Muscle of back (tissue), 13 donors: Measurements from ENCODE around the gene KRTAP1-4. TPM values are rescaled to one million over a fixed set of nuclear protein-coding genes. Genes with fewer than 3 reads are reported as not detected.
A peak's percentile ranks its signal among the peaks of the same experiment; 100 is the strongest.
"Not testable (repeated sequence)": the region's sequence is repeated elsewhere in the genome, so short reads cannot be mapped to it uniquely, and the experiment has no call there.

Experiments
- DNase-seq, 3 donors: peaks; one replicate each; pipeline versions ENCODE4 v3.0.0 to v3.0.0-alpha.2; 2013
- long read RNA-seq, 9 donors: transcript quantifications; one replicate each; lab custom pipeline, GENCODE V29; 2026
- polyA plus RNA-seq, 10 donors: library from polyadenylated mRNA; unstranded; fragments of 120-200 nt; gene quantifications; one replicate each; pipeline ENCODE4 v1.2.1, GENCODE V29; 2013; ENCODE audit not compliant: insufficient read length in 10 of 10

Gene KRTAP1-4, protein sequence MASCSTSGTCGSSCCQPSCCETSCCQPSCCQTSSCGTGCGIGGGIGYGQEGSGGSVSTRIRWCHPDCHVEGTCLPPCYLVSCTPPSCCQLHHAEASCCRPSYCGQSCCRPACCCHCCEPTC
- polyA plus RNA-seq: not detected
- long read RNA-seq, donor 1: 0 reads
- long read RNA-seq, donor 2: 0 reads
- long read RNA-seq, donor 3: 0 reads
- long read RNA-seq, donor 4: 0 reads
- long read RNA-seq, donor 5: 0 reads
- long read RNA-seq, donor 6: 0 reads
- long read RNA-seq, donor 7: 0 reads
- long read RNA-seq, donor 8, partial matches to known transcripts: 0 of 1 reads
- long read RNA-seq, donor 8, other reads (novel, unspliced or antisense): 0 of 1 reads
- long read RNA-seq, donor 9: 0 reads

DNA sequence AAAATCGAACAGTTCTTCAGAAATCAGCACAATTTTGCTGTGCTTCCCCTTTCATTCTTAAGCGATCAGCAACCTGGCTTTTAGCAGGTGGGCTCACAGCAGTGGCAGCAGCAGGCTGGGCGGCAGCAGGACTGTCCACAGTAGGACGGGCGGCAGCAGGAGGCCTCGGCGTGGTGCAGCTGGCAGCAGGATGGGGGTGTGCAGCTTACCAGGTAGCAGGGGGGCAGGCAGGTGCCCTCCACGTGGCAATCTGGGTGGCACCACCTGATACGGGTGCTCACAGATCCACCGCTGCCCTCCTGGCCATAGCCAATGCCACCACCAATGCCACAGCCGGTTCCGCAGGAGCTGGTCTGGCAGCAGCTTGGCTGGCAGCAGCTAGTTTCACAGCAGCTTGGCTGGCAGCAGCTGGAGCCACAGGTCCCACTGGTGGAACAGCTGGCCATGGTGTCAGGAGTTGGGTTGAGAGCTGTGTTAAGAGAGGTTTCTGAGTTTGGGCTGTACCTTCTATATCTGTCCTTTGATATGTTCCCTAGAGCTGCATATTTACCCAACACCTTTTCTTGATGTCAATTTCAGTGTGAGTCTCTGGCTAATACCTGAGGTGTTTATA is at the start of gene KRTAP1-4:
Gene KRTAP1-4 (minus strand): TSS at position 563 of the 613 bp plus-strand sequence. CDS start 117 bp downstream, at position 446.
- no peak for DNase-seq

DNA sequence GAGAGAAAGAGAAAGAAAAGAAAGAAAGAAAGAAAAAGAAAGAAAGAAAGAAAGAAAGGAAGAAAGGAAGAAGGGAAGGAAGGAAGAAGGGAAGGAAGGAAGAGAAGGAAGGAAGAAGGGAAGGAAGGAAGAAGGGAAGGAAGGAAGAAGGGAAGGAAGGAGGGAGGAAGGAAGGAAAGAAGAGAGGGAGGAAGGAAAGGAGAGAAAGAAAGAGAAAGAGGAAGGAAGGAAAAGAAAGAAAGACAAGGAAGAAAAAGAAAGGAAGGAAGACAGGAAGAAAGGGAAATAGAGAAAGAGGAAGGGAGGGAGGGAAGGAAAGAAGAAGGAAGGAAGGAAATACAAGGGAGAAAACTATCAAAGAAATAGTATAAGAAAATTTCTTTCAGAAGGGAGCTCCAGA is 46.8 kb upstream of the KRTAP1-4 start:
- no peak for DNase-seq

DNA sequence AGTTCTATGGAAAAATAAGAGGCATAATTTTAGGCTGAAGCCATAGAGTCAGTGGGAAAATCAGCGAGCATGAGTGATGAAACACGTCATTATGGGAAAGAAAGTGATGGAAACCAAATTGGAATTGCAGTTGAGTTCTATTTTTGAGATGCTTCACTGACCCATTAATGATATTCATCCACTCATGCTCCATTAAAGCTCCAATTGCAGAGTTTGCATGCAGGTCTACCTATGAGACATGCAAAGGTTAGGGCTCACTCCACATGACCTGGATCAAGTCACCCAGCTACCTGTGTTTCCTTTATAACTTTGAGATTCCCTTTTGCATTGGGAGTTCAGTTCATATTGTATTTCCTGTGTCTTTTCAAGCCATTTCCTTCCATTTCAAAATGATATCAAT is 43.7 kb upstream of the KRTAP1-4 start:
- DNase-seq: no peak

DNA sequence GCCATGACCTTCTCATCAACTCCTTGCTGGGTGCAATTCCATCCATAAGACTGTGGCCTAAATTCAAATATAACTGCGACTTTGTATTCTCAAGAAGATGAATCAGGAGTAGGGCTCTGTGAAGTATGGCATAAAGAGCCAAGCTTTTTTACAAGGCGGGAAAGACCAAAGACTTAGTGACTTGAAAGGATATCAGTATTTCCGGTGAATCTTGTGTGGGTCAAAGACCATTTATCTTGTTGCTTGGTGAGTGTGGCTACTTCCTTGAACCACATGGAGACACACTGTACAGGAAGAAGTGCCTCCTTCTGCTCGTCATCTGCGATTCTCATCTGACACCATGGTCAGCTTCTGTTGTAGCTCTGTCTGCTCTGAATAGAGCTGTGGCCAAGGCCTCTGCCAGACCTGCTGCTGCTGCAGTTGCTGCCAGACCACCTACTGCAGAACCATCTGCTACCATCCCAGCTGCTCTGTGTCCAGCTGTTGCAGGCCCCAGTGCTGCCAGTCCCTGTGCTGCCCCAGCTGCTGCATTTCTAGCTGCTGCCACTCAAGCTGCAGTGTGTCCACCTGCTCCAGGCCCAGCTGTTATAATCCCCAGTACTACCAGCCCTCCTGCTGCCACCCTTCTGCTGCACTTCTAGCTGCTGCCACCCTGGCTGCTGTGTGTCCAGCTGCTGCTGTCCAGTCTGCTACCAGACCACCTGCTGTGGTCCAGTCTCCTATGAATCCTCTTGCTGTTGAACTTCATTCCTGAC is 41.8 kb upstream of the KRTAP1-4 start:
- no peak for DNase-seq

DNA sequence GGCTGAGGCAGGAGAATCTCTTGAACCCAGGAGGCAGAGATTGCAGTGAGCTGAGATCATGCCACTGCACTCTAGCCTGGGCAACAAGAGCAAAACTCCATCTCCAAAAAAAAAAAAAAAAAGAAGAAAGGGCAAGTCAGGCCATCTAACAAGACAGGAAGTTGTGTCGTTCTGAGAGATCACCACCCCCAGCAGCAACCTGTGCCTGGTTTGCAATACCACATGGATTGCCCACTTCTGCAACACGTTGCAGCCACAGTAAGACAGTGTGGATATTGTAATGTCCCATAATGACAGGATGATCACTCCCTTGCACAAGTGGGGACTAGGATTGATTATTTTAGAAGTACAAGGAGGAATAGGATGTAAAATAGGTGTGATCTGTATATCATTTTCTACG is 39.0 kb upstream of the KRTAP1-4 start:
- DNase-seq: no peak

DNA sequence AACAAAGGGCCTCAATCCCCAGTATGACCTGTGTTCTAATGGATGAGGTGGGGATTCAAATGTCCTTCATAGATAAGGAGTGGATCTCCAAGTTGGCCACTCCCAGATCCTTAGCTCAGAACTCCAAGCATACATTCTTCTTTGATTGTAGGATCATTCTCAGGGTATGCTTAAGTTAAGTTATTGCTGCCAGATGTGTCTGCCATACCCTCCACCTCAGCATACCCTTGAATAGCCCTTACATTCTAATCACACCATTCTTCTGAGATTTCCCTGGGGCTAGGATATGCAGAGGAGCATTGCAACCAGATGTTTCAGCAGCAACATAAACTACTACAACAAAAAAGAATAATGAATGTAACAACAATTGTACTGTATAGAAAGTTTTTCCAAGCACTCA is 37.3 kb upstream of the KRTAP1-4 start:
- DNase-seq: no peak

DNA sequence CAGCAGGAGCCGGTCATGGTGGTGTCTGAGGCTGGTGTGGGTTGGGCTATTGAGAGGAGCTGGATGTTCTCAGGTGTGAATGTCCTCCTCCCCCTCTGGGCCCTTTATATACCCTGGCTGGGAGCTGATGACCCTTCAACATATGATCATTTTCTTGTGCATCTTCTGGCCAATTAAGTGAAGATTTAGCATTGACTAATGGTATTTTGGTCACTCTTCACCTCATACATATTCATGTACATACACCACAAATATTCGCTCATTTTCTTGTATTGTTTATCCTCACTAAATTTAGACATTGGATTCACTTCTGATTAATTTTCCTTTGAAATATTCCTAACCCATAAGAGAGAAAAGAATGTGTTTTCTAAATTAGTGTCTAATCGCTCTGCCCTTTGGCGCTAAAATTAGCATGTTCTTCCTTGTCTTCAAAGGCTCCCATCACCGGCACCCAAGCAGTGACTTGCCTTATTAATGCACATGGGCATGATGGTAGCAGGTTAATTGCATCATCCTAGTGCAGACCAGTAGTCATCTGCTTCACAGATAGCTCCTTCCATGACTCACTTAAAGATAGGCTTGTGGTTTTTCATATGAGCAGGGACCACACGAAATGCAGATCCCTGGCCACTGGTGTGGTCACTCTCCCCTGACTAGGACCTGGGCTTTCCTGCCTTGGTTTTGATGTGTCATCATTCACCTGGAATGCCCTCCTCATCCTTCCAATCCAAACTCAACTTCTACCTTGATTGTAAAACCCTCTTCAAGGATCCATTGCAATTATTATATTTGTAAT is 36.0 kb upstream of the KRTAP1-4 start, which contains the start of gene KRTAP2-4:
Gene KRTAP2-4 (minus strand): TSS at position 51 of the 796 bp plus-strand sequence. CDS start 34 bp downstream, at position 17.
- peak in 1 of 3 donors; percentile 76 for DNase-seq

DNA sequence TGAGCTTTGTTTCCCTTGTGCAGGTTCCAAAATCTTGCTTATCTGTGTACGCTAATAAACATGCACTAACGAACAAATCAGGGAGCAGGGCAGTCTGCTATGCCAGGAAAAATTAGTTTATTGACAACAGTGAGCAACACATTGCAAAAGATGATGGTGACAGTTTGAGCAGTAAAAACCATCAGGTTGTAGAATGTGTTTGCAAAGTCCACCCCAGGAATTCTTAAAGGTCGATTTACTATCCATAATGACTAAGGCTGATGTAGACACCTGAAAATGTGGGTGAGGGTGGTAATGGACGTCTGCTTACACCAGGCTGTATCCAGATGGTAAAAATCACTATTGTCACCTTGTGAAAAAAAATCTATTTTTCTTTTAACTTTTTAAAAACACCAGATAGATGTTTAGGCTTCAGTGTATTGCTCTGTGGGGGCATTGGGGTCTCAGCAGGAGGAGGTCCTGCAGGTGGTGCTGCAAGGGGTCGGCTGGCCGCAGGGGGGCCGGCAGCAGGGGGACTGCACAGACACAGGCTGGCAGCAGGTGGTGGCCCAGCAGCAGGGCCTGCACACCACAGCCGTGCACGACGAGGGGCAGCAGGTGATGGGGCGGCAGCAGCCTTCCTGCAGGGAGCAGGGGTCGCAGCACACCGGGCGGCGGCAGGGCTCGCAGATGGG is 35.2 kb upstream of the KRTAP1-4 start:
- not testable (repeated sequence) for DNase-seq

DNA sequence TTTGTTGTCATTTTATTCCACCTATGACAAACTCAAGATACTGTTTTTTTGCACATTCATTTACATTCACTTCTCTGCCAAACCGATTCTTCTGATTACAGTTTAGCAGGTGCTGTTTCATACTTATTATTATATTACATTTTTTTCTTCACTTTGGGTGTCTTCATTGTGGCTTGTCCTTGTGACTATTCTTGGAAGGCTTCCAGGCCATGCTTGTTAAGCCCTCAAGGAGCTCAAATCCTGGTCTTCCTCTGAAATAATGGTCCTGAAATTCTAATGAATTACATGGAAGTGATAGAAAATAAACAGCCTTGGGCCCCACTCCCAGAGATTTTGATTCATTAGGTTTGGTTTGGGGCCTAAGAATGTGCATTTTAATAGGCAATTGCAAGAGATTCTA is 34.3 kb upstream of the KRTAP1-4 start:
- DNase-seq: no peak

DNA sequence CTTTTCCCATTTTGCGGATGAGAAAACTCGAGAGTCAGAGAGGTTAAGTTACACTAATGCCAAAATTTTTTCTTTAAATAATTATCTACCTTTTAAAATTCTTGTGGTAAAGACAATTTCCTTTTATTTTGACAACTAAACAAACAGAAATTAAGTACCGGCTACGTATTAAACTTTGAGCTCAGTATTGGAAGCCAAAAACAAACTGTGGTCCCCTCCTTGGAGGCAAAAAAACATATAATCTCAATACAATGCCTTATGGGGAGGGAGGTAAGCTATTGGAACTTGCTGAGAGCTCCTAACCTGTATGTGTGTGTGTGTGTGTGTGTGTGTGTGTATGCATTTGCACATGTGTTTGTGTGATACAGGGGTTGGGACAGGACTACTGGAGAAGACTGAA is 33.5 kb upstream of the KRTAP1-4 start:
- DNase-seq: no peak

DNA sequence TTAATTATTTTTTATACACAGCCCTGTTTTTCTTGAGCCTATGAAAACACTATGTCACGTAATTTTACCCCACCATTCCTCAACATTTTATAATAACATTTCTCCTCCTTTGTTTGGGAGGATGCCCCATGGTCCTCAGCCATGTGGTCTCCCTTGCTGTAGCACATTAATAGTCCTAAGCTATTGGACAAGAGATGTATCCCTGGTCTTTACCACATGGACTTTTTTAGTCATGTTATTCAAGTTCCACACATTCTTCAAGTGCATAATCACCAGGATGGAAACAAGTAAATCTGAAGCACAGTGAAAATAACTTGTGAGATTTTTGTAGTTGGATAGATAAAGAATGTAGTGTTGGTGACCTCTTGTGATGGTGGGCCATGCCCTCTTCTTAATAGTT is 32.0 kb upstream of the KRTAP1-4 start:
- peak in 1 of 3 donors; percentile 93 for DNase-seq

DNA sequence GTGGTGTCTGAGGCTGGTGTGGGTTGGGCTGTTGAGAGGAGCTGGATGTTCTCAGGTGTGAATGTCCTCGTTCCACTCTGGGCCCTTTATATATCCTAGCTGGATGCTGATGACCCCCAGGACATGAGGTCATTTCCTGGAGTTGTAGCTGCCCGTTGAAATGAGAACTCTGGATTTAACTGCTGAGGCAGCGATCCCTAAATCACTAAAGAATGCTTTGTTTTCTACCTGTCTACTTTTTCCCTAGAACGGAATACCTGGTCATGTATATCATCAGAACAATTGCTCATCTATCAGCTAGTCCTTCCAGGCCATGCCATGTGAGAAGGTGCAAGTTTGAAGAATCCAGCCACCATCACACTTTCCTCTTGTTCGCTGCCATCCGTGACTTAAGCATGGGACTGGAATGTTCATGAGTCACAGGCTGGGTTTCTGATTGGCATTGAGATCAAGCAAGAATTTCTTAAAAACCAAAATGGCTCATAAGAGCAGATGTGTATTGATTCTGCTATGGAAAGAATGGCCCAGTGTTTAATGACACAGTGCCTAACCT is 30.1 kb upstream of the KRTAP1-4 start, which contains the start of gene KRTAP2-3:
Gene KRTAP2-3 (minus strand): TSS at position 63 of the 553 bp plus-strand sequence. CDS start 64 bp downstream, outside the sequence.
- DNase-seq: peak in 1 of 3 donors; percentile 92

DNA sequence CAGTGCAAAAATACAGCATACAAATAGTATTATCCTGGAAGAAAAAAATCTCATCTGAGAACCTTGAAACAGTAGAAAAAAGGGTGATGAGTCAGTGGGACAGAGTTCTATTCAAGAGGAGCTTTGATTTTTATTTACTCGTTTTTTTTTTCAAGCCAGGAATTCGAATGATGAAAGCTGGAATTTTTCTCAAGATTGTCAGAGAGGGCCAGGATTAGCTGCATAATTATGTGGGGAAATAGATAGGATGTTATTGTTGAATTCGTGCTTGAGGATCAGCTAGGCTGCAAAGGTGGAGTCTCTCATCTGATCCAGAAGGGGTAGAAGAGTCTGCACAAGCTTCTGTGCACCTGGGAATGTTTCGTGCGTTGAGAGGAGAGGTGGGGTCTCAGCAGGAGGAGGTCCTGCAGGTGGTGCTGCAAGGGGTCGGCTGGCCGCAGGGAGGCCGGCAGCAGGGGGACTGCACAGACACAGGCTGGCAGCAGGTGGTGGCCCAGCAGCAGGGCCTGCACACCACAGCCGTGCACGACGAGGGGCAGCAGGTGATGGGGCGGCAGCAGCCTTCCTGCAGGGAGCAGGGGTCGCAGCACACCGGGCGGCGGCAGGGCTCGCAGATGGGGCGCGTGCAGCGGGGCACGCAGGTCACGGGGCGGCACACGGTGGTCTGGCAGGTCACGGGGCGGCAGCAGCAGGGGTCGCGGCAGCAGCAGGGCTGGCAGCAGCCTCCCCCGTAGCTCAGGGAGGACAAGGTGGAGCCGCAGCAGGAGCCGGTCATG is 29.5 kb upstream of the KRTAP1-4 start:
- DNase-seq: peak in 1 of 3 donors; percentile 83

DNA sequence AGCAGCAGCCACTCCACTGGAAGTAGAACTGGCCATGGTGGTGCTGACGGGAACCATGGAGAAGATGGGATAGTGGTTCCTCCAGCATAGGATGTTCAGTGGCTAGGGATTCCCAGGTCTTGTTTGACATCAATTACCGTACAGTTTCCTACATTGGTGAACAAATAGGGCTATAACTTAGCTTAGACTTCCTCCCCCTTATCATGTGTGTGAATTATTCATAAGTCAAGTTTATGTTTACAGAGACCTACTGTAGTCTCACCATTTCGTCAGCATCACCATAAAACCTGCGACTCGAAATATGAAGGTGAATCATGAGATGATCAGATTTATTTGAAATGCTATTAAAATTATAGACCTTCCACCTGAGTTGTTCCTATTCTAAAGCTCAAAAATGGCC is 28.7 kb upstream of the KRTAP1-4 start:
- no peak for DNase-seq

DNA sequence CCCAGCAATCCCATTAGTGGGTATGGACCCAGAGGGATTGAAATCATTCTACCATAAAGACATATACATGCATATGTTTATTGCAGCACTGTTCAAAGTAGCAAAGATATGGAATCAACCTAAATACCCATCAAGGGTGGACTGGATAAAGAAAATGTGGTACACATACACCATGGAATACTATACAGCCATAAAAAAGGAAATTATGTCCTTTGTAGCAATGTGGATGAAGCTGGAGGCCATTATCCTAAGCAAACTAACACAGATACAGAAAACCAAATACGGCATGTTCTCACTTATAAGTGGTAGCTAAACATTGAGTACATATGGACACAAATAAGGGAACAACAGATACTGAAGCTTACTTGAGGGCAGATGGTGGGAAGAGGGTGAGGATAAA is 27.6 kb upstream of the KRTAP1-4 start:
- DNase-seq: no peak

DNA sequence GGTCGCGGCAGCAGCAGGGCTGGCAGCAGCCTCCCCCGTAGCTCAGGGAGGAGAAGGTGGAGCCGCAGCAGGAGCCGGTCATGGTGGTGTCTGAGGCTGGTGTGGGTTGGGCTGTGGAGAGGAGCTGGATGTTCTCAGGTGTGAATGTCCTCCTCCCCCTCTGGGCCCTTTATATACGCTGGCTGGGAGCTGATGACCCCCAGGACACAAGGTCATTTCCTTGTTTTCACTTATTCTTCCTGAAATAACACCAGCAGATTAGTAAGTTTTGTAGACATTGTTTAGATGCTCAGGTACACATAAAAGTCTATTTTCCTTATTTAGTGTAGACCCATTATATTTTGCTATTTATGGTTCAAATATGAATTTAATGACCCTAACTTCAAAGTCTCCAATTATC is 25.1 kb upstream of the KRTAP1-4 start, which contains the start of gene KRTAP2-2:
Gene KRTAP2-2 (minus strand): TSS at position 101 of the 400 bp plus-strand sequence. CDS start 19 bp downstream, at position 82.
- DNase-seq: not testable (repeated sequence)

DNA sequence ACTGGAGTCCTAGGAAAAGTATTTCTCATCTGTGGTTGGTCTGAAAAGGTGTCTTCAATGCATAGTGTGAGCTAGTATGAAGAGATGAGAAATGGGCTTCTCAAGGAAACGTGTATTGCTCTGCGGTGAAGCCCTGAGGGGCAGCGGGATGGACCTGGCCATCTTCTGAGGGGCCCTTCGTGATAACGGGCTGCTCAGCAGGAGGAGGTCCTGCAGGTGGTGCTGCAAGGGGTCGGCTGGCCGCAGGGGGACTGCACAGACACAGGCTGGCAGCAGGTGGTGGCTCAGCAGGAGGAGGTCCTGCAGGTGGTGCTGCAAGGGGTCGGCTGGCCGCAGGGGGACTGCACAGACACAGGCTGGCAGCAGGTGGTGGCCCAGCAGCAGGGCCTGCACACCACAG is 24.6 kb upstream of the KRTAP1-4 start:
- not testable (repeated sequence) for DNase-seq

DNA sequence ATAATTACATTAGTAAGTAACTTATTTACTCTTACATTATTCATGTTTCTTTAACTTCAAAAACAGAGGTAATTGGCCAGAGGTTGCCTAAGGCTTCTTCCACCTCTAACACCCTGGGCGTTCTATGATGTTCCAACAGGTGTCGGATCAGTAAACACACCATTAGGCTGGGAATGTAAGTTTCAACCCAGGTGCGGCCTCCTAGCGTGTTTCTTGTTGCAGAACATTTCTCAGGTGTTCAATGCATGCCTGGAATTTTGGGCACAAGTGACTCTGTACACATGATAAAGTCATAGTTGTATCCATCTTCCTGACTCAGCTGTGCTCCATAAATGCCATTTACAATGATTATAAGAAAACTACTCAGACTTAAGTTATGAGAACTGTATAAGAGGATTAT is 24.0 kb upstream of the KRTAP1-4 start:
- DNase-seq: no peak

DNA sequence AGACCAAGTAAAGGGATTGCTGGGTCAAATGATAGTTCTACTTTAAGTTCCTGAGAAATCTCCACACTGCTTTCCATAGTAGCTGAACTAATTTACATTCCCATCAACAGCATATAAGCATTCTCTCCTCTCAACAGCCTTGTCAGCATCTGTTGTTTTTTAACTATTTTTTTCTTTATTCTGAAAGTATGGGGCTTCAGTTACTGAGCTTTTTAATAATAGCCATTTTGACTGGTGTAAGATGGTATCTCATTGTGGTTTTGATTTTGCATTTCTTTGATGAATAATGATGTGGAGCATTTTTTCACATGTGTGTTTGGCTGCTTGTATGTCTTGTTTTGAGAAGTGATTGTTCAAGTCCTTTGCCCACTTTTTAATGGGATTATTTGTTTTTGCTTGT is 22.6 kb upstream of the KRTAP1-4 start:
- DNase-seq: peak in 1 of 3 donors; percentile 25

DNA sequence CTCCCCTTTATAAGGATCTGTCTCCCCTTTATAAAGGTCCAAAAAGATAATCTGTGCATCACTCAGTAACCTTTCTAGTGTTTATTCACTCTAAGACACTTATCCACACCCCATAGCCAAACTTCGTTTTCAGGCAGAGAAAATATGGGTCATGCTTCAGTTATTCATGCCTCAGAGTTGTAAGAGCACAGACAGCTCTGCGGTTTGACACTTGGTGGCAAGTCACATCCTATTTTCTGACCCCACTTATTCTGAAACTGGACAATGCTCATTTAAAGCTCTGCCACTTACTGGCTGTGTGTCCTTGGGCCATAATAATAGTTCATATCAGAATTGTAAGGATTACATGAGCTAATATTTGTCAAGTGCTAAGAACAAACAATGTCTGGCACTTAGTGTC is 19.1 kb upstream of the KRTAP1-4 start:
- DNase-seq: no peak
